ENCODE results near the gene B4GALNT3. TPM values are rescaled to one million over a fixed set of nuclear protein-coding genes. Genes with fewer than 3 reads are reported as not detected.

Gene B4GALNT3
- total RNA-seq, 2 donors from 2014 or later: 19.3 to 29.0 TPM

- no peak for TF ChIP-seq CTCF (IDR thresholded peaks at IDR 0.05)
- H3K4me3 ChIP-seq: no peak overlapping the region
- H3K4me1 ChIP-seq: peaks cover 0 to 49% of the 10 kb centered on the region in 2 donors
- no peak for DNase-seq (ENCODE audit: low spot score)
- no peak overlapping the region for H3K27ac ChIP-seq
- H3K36me3 ChIP-seq: no peaks in the 10 kb centered on the region
- H3K9me3 ChIP-seq: no peaks in the 10 kb centered on the region
- no peaks in the 10 kb centered on the region for H3K27me3 ChIP-seq
These were observed 45.5 kb downstream of the B4GALNT3 start for GRCh38 chr12:505221-505620.

GRCh38 chr12:507391-507796, 47.7 kb downstream of the B4GALNT3 start:
- Histone ChIP-seq H3K4me1 (peaks cover 0 to 39% of the 10 kb centered on the region in 2 donors), H3K36me3 (no peaks in the 10 kb centered on the region), H3K27ac (peak overlapping the region; percentile 8 to 53), H3K9me3 (no peaks in the 10 kb centered on the region), H3K4me3 (no peak overlapping the region), H3K27me3 (no peaks in the 10 kb centered on the region)
- no peak for TF ChIP-seq CTCF (IDR thresholded peaks at IDR 0.05)
- DNase-seq (ENCODE audit: low spot score): no peak

- no peak for TF ChIP-seq CTCF (IDR thresholded peaks at IDR 0.05)
- peak overlapping the region in 1 of 2 donors; percentile 88 for H3K27ac ChIP-seq
- DNase-seq (ENCODE audit: low spot score): no peak
- no peaks in the 10 kb centered on the region for H3K36me3 ChIP-seq
- H3K4me3 ChIP-seq: no peak overlapping the region
- H3K27me3 ChIP-seq: no peaks in the 10 kb centered on the region
- H3K9me3 ChIP-seq: no peaks in the 10 kb centered on the region
- H3K4me1 ChIP-seq: peaks cover 0 to 33% of the 10 kb centered on the region in 2 donors
These were observed 48.4 kb downstream of the B4GALNT3 start for GRCh38 chr12:508145-508544.

- no peaks in the 10 kb centered on the region for H3K9me3 ChIP-seq
- no peak for TF ChIP-seq CTCF (IDR thresholded peaks at IDR 0.05)
- no peaks in the 10 kb centered on the region for H3K36me3 ChIP-seq
- peak overlapping the region; percentile 54 to 88 for H3K27ac ChIP-seq
- H3K27me3 ChIP-seq: no peaks in the 10 kb centered on the region
- DNase-seq (ENCODE audit: low spot score): no peak
- no peak overlapping the region for H3K4me3 ChIP-seq
- H3K4me1 ChIP-seq: peaks cover 0 to 40% of the 10 kb centered on the region in 2 donors
These were observed 49.1 kb downstream of the B4GALNT3 start for GRCh38 chr12:508795-509194.

GRCh38 chr12:509500-509899, 49.8 kb downstream of the B4GALNT3 start:
- Histone ChIP-seq H3K27me3 (no peaks in the 10 kb centered on the region), H3K4me1 (peaks cover 0 to 42% of the 10 kb centered on the region in 2 donors), H3K27ac (peak overlapping the region; percentile 54 to 88), H3K36me3 (no peaks in the 10 kb centered on the region), H3K9me3 (no peaks in the 10 kb centered on the region), H3K4me3 (no peak overlapping the region)
- no peak for TF ChIP-seq CTCF (IDR thresholded peaks at IDR 0.05)
- DNase-seq (ENCODE audit: low spot score): no peak

Data from right atrium auricular region (tissue), 2 donors.